Gastrocnemius medialis (tissue), 4 donors: ENCODE measurements around the gene SLC24A2. TPM values are rescaled to one million over a fixed set of nuclear protein-coding genes. Genes with fewer than 3 reads are reported as not detected.
"Not testable (repeated sequence)": the region's sequence is repeated elsewhere in the genome, so short reads cannot be mapped to it uniquely, and the experiment has no call there.

Experiments used
- ATAC-seq, 2 donors: fragments of 150-250 bp; one replicate each; pipeline ENCODE4 v1.9.1; 2016
- DNase-seq, 2 donors: peaks; one replicate each; pipeline ENCODE4 v3.0.0-alpha.2; 2019
- H3K27ac ChIP-seq, 4 donors: fragments of 200-600 bp; sonication (generic); 1 replicate in 1 of 4; 2 replicates in 3 of 4; pipeline ENCODE4 v1.5.1; 2016 to 2018; ENCODE audit warnings: mild to moderate bottlenecking in 2 of 4, moderate library complexity in 1 of 4
- H3K27me3 ChIP-seq, 3 donors: fragments of 200-600 bp; sonication (generic) in 2 of 3; 1 replicate in 1 of 3; 2 replicates in 2 of 3; pipeline versions ENCODE4 v1.5.1 to v1.6.0; 2016 to 2019; ENCODE audit warnings: mild to moderate bottlenecking in 1 of 3, moderate library complexity in 1 of 3
- H3K36me3 ChIP-seq, 2 donors: fragments of 200-600 bp; sonication (generic) in 1 of 2; one replicate each; pipeline ENCODE4 v1.5.1; 2017 to 2018
- H3K4me1 ChIP-seq, 2 donors: fragments of 200-600 bp; sonication (generic) in 1 of 2; one replicate each; pipeline ENCODE4 v1.5.1; 2016 to 2017; ENCODE audit warnings: mild to moderate bottlenecking in 2 of 2
- H3K4me3 ChIP-seq, 4 donors: fragments of 200-600 bp; sonication (generic) in 3 of 4; 1 replicate in 1 of 4; 2 replicates in 3 of 4; pipeline ENCODE4 v1.5.1; 2016 to 2019; ENCODE audit warnings: mild to moderate bottlenecking in 2 of 4
- H3K9me3 ChIP-seq, 3 donors: fragments of 200-600 bp; sonication (generic) in 2 of 3; 1 replicate in 1 of 3; 2 replicates in 2 of 3; pipeline ENCODE4 v1.5.1; 2016 to 2019
- CTCF ChIP-seq, 5 experiments: fragments of 450-650 bp in 3 of 5; fragments of 200-600 bp in 2 of 5; sonication (generic) in 2 of 5; IDR thresholded peaks in 4 of 5; conservative IDR thresholded peaks in 1 of 5; 1 replicate in 4 of 5; 2 replicates in 1 of 5; pipeline ENCODE4 v1.5.1; 2016 to 2019; ENCODE audit warnings: antibody characterized with exemption in 5 of 5, mild to moderate bottlenecking in 3 of 5, moderate library complexity in 3 of 5
- POLR2A ChIP-seq, 2 donors: fragments of 450-650 bp; IDR thresholded peaks; one replicate each; pipeline ENCODE4 v1.6.1; 2017; ENCODE audit warnings: antibody characterized with exemption in 2 of 2, mild to moderate bottlenecking in 2 of 2, moderate library complexity in 2 of 2
- in situ Hi-C, 4 donors: fragments of 200-750 bp; cut with MboI; loops; one replicate each; pipeline versions ENCODE4 v1.15.0 to v1.8.0; 2017; ENCODE audit warnings: low sequenced_read_pairs in 4 of 4
- intact Hi-C: fragments of 100-400 bp; cut with DNase I; formaldehyde crosslinking; loops from one replicate; pipeline ENCODE4 v1.15.1; 2023; ENCODE audit warnings: low total_unique reads
- total RNA-seq, 4 donors: library from RNA; depleted of rRNA; stranded (reverse); fragments of >200 nt; gene quantifications; one replicate each; pipeline versions ENCODE4 v1.1.0 to v1.2.3, GENCODE V29; 2016

SLC24A2 gene
- total RNA-seq: 1 to 10 TPM in 1 of 4 donors, under 1 TPM in 3; 0.16 to 1.3 (median 0.78) TPM

- in situ Hi-C loops (no loop called here), intact Hi-C loops (no loop called here)
- Histone ChIP-seq H3K36me3 (no peaks in the 10 kb centered on the region), H3K4me3 (peak within 1 kb of the TSS in 1 of 4 donors; percentile 21), H3K27me3 (peaks cover 2 to 17% (median 9%) of the 10 kb centered on the region in 3 donors), H3K9me3 (no peaks in the 10 kb centered on the region), H3K4me1 (no peaks in the 10 kb centered on the region), H3K27ac (no peak within 1 kb of the TSS)
- no peak for DNase-seq
- no peak for ATAC-seq
- no peak for TF ChIP-seq CTCF (IDR thresholded peaks at IDR 0.05 in 4 of 5, conservative IDR thresholded peaks at IDR 0.05 in 1 of 5)
- TF ChIP-seq POLR2A (IDR thresholded peaks at IDR 0.05): no peak
These were observed at the start of gene SLC24A2 for GRCh38 chr9:19788614-19789271. SLC24A2 (minus strand) TSS chr9:19789037.

GRCh38 chr9:19833331-19833730 lies 44.5 kb upstream of the SLC24A2 start:
- intact Hi-C loops, DNase-seq, H3K27ac ChIP-seq, H3K9me3 ChIP-seq, ATAC-seq, H3K36me3 ChIP-seq, H3K27me3 ChIP-seq, H3K4me3 ChIP-seq, H3K4me1 ChIP-seq, in situ Hi-C loops: not testable (repeated sequence)

- no peak overlapping the region for H3K4me3 ChIP-seq
- H3K27ac ChIP-seq: no peak overlapping the region
- DNase-seq (no peak), ATAC-seq (no peak)
- no peaks in the 10 kb centered on the region for H3K9me3 ChIP-seq
- in situ Hi-C loops: no loop called here
- no peak for TF ChIP-seq POLR2A (IDR thresholded peaks at IDR 0.05)
- no peak for TF ChIP-seq CTCF (IDR thresholded peaks at IDR 0.05 in 4 of 5, conservative IDR thresholded peaks at IDR 0.05 in 1 of 5)
- H3K27me3 ChIP-seq: no peaks in the 10 kb centered on the region
- no peaks in the 10 kb centered on the region for H3K4me1 ChIP-seq
- intact Hi-C loops: no loop called here
- no peaks in the 10 kb centered on the region for H3K36me3 ChIP-seq
These were observed 42.0 kb upstream of the SLC24A2 start for GRCh38 chr9:19830796-19831195.

GRCh38 chr9:19828576-19829109 lies 39.8 kb upstream of the SLC24A2 start:
- ATAC-seq: no peak
- intact Hi-C loops (no loop called here), in situ Hi-C loops (no loop called here)

More at GRCh38 chr9:19828576-19829109, 39.8 kb upstream of the SLC24A2 start:
- Histone ChIP-seq H3K36me3 (no peaks in the 10 kb centered on the region), H3K4me1 (no peaks in the 10 kb centered on the region), H3K27ac (no peak overlapping the region), H3K27me3 (no peaks in the 10 kb centered on the region), H3K9me3 (no peaks in the 10 kb centered on the region), H3K4me3 (no peak overlapping the region)
- no peak for DNase-seq
- TF ChIP-seq CTCF (IDR thresholded peaks at IDR 0.05 in 4 of 5, conservative IDR thresholded peaks at IDR 0.05 in 1 of 5): no peak
- TF ChIP-seq POLR2A (IDR thresholded peaks at IDR 0.05): no peak
